ENCODE data around the gene PRXL2B.

DNA sequence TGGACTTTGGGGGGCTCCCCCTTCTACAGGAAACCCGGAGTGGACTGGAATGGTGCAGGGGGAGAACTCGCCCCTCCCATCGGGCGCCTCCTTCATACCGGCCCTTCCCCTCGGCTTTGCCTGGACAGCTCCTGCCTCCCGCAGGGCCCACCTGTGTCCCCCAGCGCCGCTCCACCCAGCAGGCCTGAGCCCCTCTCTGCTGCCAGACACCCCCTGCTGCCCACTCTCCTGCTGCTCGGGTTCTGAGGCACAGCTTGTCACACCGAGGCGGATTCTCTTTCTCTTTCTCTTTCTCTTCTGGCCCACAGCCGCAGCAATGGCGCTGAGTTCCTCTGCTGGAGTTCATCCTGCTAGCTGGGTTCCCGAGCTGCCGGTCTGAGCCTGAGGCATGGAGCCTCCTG, 30.3 kb upstream of the PRXL2B start, which contains the start of gene TNFRSF14:
- TF ChIP-seq CTCF (IDR thresholded peaks at IDR 0.05) (no peak), POLR2A (IDR thresholded peaks at IDR 0.05) (no peak)
